G401.6 (cell line): ENCODE results near the gene ERC2.
"Not testable (repeated sequence)": the region's sequence is repeated elsewhere in the genome, so short reads cannot be mapped to it uniquely, and the experiment has no call there.

Experiments
- FAIRE-seq: peaks from 2 replicates; lab custom pipeline; 2012; peaks lifted over from hg19 to GRCh38; lab: Jason Lieb, UNC

The ERC2 gene

DNA sequence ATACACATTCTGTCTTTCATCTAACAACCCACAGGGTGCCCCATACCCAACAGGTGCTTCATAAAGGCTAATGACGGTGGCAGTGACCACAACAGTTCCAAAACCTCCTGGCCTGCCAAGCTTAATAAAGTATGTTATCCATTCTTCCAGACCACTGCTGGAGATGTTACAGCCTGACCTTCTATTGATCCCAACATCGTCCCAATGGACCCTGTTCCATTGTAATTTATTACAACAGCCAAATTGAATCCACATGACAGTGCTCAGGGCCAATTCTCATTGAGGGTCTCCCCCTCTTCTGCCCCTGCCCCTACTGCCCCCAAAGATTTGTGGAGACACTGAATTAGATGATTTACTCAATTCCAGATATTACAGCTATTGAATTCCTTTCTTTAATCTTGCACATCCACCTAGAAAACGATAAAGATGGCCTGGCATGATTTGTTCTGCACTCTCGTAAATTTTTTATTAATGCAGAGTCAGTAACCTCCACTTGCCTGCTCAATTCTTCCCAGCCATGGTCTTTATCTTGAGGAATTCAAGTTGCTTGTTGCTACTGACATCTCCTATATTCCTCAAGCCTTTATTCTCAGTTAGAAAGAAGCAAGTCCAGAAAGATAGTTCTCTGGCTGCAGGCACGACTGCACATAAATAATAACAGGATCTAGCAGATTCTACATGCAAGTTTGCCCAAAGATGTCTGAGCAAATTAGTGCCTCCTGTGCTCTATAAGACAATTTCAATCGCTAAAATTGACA is 407.6 kb downstream of the ERC2 start:
- FAIRE-seq: no peak

DNA sequence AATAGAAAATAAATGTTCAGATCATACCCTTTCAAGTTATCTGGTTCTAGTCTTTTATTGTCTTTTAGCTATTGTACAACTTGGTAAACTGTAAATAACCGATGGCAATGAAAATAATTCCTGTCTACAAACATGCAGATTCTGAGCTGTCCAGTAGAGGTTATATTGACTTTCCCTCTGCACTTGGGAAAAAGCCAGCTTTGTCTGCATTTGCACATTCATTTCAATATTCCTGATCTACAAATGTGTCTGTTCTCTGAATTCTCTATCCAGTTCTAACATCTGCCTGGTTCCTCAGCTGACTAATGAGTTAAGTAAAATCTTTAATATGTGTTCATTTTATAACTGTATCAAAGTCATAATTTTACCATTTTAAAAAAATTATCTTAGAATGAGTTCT is 408.5 kb downstream of the ERC2 start:
- FAIRE-seq: no peak

DNA sequence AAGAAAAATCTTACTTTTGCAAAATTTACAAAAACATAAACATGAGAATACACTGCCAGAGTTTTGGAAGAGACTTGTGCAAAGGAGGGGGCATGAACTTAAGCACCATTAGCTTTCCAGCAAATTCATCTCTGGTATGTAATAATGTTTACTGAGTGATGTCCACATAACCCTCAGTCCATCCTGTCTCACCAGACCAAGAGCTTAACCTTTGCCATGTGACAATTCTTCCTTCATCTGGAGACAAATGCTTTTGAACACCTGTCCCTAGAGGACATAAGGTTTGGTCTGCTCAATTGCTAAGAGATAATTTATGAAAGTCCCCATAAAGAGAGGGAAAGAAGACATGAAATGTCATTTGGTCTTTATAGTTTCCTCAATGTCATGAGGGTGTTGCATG is 412.3 kb downstream of the ERC2 start:
- FAIRE-seq: no peak

DNA sequence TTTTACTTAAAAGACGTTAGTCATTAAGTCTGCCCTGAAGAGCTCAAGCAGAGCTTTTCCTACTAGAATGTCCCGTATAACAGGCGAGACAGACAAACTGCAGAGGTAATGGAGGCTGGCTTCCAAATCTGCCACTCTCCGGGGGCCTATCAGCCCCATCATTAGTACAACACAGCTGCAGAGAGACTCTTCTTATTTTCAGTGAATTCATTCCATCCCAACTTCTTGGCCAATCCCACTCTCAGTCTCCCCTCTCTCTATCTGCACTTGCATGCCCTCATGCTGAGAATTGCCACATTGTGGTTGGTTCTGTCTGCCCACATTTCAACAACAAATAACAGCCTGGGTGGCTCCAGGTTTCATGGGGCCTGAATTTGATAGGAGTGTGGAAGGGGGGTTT is 412.7 kb downstream of the ERC2 start:
- FAIRE-seq: no peak

DNA sequence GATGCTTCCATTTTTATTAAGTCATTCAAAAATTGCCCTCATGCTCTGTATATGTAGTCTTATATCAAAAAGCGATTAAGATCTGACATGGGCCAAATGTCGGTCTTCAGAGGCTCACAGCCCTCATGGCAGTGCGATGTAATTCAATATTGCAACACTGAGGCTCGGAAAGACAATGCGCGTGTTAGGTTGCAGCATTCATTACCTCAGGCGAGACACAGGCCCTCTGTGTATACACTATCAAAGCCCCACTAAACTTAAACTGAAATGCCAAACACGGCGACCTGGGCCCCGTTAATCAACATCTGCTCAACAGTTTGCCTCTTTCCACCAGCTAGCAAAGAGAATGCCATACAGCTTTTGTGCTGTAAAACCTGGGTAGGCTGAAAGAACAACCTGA is 413.4 kb downstream of the ERC2 start:
- no peak for FAIRE-seq

DNA sequence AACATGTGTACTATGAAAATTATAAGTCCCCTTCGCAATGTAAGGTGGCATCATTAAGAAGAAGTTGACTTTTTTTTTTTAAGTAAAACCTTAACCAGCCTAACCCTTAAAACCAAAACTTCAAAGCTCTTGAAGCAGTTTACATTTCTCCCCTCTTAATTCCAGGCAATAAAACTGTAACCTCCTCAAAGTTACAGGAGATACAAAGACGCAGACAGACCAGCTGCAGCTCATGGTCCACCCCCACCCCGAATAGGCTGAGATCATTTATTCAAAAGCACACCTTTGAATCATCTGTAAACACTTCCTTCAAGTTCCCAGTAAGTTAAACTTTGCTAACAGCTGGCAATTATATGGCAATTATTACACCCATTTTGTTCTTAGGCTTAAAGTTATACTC is 414.5 kb downstream of the ERC2 start:
- FAIRE-seq: no peak

DNA sequence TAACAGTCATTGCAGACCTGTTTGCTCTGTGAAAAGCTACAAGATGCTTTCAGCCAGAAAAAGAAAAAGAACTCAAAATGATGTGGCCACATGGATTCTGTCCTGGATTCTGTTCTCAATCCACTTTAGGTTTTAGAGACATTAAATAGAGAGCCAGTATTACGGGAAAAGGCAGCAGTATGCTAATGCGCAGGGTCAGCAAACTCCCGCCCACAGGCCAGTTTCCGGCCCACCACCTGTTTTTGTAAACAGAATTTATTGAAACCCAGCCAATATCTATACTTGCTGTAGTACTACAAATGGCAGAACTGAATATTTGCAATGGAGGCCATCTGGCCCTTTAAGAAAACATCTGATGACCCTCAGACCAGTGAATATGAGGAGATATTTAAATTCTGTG is 416.1 kb downstream of the ERC2 start:
- no peak for FAIRE-seq

DNA sequence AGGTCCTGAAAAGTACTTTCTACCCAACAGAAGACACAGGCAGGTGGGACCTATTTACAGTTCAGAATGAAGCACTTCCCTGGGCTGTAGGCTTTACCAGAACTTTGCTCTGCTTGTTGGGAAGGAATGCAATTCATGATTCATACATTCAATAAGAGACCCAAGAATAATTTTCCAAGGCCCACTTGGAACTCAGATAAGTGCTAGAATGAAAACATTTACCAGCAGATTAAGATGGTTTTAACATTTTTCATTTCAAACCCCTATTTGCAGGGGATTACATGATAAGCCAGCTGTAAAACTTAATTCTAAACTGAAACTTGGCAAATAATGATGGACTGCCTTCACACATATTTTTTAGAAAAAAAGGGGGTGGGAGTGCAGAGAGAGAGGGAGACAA is 417.2 kb downstream of the ERC2 start:
- FAIRE-seq: no peak

DNA sequence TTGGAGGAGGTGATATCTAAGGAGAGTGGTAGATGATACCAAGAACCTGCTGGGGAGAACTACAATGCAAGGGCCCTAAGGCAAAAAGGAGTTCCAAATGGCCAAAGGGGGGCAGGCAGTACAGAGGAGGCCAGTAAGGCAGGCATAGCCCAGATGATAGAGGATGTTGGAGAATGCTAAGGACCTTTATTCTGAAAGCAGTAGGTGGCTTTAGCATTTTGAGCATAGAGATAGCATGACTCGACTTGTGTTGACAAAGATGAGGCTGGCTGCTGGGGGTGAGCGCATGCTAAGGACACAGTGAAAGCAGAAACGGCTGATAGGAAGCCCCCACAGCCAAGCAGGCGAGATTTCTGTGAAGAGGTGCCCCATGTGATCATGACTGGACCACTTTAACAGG is 419.3 kb downstream of the ERC2 start:
- FAIRE-seq: no peak

DNA sequence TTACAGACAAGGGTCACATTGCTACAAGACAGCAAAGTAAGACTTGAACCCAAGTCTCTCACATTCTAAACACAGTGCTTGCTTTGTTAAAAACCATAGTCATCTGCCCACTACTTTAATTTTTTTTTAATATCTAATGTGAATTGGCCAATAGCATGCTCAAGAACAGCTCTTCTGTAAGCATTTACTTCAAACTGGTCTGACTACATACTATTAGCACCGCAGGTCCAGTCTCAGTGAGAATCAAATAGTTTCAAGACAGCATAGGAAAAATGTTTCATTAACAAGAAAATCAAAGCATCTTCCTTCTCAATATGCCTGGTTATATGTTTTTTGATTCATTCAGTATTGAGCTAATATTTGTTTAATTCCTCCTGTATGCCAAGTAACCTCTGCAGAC is 419.9 kb downstream of the ERC2 start:
- no peak for FAIRE-seq

DNA sequence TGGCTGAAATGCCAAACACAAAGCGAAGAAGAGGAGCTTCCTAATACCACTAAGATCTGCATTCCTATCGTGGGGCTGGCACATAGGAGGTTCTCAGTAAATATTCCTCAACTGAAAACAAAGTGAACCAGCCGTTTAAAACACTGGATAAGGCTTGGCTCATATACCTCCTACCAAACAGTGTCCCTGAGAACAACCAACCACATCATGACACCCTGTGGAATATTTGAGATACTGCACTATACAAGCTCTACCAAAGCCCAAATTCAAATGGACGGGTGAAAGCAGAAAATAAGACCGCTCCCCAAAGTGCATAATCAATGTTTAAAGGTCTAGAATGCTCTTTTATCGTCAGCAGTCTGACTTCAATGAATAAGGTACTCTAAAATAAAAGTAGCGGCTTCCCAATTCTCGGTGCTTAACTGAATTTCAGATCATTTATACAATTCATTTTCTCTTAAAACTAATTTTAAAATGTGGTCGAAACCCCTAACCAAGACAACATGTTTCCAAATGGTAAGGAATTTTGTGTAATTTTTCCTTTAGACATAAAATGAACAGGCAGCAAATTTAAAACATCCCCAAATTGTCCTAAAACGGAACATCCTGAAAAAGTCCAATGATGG is 425.8 kb downstream of the ERC2 start:
- FAIRE-seq: peak; percentile 87

DNA sequence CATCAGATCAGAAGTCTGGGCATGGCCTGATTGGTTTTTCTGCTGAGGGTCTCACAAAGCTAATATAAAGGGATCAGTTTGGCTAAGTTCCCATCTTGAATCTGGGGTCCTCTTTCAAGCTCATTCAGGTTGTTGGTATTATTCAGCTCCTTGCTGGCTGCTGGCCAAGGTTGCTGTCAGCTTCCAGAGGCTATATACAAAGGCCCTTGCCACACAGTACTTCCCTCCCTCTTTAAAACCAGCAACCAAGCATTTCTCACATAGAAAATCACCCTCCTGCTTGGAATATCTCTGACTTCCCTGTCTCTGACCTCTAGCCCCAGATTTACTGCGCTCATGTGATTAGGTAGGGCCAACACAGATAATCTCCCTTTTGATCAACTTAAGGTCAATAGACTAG is 442.9 kb downstream of the ERC2 start:
- FAIRE-seq: no peak

DNA sequence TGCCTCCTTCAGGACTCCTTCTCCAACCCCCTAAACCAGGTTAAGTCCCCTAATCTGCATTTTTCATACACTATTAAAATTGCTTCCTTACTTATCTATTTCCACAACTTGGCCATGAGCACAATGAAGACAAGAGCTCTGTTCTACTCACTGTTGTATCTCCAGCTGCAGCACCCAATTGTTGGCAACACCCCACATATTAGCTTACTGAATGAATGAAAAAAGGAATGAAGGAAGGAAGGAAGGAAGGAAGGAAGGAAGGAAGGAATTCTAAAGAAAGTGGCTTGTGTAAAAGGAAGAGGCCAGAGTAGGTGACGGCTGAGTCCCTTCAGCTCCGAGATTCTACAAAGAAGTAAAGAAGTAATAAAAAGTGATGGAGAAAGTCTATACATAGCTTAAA is 444.7 kb downstream of the ERC2 start:
- no peak for FAIRE-seq

DNA sequence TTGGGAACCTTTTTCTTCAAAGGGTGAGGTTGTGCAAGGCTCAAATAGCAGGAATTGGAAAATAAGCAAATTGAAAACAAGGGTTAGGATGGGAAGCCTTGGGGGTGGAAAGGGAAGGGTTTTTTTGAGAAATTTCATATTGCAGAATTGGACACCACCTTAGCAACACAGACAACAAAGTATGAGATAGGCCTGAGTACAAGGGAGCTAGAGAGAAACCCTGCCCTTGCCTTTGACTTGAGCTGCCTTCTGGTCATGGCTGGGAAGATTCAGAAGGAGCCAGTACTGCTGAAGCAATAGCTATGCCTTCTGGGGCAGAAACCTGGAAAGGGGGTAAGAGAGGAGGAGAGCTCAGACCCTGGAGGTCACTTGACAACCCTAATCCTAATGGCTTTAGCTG is 445.6 kb downstream of the ERC2 start:
- no peak for FAIRE-seq

DNA sequence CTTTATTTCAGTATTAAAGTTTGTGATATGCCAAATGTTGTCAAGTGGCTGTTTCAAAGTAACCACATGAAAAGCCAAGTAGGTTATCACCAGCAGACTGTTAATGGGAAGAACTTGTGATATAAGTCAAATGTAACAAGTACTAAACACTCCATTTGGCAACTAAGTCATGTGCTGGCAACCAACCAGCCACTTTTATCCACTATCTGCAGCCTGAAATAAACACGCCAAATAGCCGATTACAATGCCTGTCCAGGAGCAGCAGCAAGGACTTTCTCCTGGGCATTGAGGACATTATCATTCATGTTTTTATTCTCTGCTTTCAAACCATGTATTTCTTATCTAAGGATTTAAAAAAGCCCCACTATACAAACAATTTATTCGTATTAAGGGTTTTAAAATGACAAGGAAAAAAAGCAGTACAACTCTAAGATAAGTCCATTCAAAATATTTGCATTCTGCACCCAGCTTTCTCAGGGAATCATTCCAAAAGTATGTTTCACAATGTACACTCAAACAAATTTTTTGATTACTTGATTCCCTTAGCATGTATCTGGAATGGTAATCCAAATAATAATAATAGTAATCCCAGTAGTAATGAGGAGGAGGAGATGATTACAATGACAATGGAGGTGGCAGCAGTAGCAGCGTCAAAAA is 448.6 kb downstream of the ERC2 start:
- FAIRE-seq: no peak

DNA sequence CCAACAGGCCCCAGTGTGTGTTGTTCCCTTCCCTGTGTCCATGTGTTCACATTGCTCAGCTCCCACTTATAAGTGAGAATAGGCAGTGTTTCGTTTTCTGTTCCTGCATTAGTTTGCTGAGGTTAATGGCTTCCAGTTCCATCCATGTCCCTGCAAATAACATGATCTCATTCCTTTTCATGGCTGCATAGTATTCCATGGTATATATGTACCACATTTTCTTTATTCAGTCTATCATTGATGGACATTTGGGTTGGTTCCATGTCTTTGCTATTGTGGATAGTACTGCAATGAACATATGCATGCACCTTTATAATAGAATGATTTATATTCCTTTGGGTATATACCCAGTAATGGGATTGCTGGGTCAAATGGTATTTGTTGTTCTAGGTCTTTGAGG is 452.9 kb downstream of the ERC2 start:
- FAIRE-seq: not testable (repeated sequence)

DNA sequence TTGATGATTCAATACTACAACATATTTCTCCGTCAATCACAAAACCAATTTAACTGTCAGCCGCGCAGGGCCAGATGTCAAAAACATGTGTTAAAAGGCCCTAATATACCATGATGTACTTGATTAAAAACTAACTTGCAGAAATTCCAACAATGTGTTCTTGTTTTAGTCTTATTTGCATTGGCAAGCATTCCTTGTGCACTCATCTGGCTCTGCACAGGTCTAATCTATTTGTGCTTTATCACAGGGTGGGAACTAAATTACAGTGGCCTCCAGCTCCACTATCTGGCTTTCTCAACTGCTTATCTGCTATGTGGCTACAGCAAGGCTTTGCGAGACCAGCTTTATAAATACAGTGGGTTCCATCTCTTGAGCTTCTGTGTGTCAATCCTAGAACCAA is 455.5 kb downstream of the ERC2 start:
- no peak for FAIRE-seq

DNA sequence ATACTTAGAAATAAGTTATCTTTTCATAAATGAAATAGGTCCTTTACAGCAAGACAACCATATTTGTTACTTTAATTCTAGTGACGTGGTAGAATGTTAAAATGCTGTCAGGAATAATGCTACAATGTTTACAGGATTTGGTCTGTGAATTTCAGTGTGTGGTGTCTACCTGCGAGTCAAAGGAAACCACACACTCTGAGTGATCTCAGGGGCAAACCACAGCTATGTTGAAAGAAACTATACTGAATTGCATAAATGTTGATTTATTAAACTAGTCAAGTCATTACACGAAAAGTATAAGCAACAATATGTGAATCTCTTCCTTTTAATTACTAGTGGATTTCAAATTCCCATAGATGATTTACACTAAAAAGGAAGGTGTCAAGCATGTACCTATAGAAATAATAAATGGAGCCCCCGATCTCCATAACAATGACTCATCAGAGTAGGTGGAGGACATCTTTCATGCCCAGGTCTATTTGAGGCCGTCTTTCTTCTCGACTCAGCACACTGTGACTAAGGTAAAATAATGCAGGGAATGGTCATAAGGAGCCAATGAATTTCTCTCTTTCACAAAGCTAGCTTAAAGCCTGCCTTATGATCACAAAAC is 463.0 kb downstream of the ERC2 start:
- FAIRE-seq: no peak

DNA sequence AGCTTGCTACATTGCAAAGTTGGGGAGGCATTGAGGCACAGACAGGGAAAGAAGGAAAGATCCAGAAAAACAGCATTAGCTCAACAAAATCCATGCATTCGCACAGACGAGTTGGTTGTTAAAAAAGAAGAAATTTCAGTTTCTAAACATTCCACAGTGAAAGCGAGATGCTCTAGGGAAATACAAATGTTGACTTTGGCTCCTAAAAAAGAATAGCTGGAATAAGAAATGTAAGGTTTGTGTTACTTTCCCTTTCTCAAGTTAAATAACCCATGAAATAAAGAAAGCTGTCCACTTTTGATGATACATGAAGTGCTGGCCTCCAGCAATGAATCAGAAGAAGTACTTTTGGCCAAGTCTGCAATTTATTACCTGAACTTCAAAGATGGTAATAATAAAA is 465.1 kb downstream of the ERC2 start:
- no peak for FAIRE-seq

DNA sequence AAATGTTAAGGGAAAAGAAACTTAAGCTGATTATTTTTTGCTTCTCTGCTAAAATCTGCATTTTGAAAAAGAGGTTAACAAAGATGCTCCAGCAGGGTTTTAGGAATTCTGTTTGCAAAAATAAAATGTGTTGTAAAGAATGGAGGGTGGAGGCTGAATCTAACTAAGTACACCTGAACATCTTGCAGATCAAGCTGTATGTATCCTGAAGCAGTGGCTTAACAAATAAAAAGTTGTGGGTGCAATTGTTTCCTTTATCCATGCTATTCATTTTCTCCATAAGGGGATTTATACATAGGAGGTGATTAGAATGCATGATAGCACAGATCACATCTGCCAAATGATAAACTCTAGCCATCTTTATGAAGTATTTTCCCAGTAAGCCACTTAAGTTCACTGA is 466.3 kb downstream of the ERC2 start:
- no peak for FAIRE-seq

DNA sequence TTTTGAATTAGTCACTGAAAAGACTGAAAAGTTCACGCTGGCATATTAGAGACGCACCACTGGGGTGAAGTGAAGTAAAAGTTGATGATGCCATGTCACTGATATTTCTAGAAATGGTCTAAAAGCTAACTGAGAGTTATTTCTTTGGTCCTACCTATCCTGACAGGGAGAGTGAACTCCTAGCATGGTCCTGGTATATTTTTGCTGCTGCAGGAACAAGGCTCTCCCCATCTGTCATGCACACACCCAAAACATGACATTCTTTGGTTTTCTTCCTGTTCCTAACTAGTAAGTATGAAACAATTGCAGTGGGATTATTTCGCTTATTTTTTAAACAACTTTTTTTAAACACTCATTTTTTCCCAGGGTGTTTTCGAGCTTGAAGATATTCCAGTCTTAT is 466.7 kb downstream of the ERC2 start:
- no peak for FAIRE-seq

DNA sequence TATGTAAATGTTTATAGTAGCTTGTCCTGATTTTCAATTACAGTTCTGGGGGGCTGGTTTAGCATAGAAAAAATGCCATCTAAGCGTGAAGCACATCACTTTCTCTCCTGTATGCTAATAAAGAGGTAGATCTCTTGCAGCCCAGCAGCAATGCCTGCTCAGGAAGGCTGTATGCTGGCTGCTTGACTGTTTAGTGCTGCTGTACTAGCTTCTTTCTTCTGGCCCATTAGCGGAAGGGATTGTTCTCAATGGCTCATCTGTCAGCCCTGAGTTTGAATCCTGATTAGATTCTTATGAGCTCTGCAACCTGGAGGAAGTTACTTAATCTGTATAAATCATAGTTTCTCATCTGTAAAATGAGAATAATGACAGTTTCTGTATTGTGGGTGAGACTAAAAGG is 478.9 kb downstream of the ERC2 start:
- no peak for FAIRE-seq

DNA sequence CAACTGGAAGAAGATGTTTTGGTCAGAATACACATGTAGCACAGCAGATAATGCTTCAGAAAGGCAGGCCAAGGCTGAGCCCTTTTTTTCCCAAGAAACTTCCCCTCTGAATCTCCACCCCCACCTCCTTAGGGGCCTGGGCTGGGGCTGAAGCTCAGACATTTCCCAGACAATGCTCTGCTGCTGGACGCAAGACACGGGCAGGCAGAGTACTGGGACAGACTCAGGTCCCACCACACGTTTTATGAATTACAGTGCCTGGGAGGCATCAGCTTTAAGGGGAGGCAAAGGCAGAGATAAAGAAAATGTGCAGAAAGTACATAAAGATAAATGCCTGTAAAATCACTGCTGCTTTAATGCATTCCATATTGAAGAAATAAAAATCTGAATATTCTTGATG is 479.4 kb downstream of the ERC2 start:
- no peak for FAIRE-seq
